HUES64 (cell line): ENCODE results near the gene NOS2.
"Not testable (repeated sequence)": the region's sequence is repeated elsewhere in the genome, so short reads cannot be mapped to it uniquely, and the experiment has no call there.

Experiments used
- H3K27ac ChIP-seq: 2 replicates; pipeline ENCODE4 v1.7.0; 2013; ENCODE audit warnings: low read depth, low read length, inconsistent platforms
- H3K27me3 ChIP-seq: 2 replicates; pipeline ENCODE4 v1.6.1; 2013; ENCODE audit warnings: mild to moderate bottlenecking, low read length; ENCODE audit not compliant: insufficient read depth
- H3K36me3 ChIP-seq: 2 replicates; pipeline ENCODE4 v1.6.1; 2013; ENCODE audit warnings: mild to moderate bottlenecking, low read length; ENCODE audit not compliant: insufficient read depth
- H3K4me1 ChIP-seq: 2 replicates; pipeline ENCODE4 v1.6.1; 2013; ENCODE audit warnings: mild to moderate bottlenecking, low read length, moderate library complexity; ENCODE audit not compliant: insufficient read depth
- H3K4me3 ChIP-seq: 2 replicates; pipeline ENCODE4 v1.5.1; 2013; ENCODE audit warnings: mild to moderate bottlenecking, low read length, moderate library complexity
- H3K9ac ChIP-seq: 2 replicates; pipeline ENCODE4 v1.6.1; 2013; ENCODE audit warnings: mild to moderate bottlenecking, low read depth, low read length
- H3K9me3 ChIP-seq: 2 replicates; pipeline ENCODE4 v1.6.1; 2013; ENCODE audit warnings: low read depth, low read length; ENCODE audit not compliant: insufficient read depth
- WGBS: fragments of 150-250, 120-280 bp; methylation state at CpG from one replicate; pipeline ENCODE4 v1.1.7; 2013; ENCODE audit warnings: missing lambda C conversion rate; 5-methylcytosine and 5-hydroxymethylcytosine counted together

NOS2 gene

DNA sequence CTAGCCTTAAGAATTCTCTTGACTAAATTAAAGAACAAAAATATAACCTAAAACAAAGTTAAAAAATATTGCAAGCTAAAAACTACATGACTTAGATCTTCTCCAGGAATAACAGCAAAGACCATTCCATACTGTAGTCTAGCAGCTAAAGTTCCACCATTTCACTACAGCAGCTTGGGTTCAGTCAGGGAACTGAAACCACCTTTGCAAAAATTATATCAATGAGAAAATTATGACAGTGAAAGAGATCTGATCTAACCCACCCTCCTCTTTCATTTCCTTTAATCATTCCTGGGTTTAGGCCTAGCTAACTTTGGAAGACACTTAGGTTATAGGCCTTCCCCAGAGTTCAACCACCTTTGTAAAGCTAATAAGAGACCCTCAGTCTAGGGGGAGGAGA is 36.3 kb upstream of the NOS2 start:
- no peak overlapping the region for H3K27ac ChIP-seq
- no peaks in the 10 kb centered on the region for H3K27me3 ChIP-seq
- H3K36me3 ChIP-seq, result no peaks in the 10 kb centered on the region
- no peak overlapping the region for H3K4me3 ChIP-seq
- H3K9ac ChIP-seq, result no peak overlapping the region
- no peaks in the 10 kb centered on the region for H3K4me1 ChIP-seq
- H3K9me3 ChIP-seq, result peaks cover 9% of the 10 kb centered on the region

DNA sequence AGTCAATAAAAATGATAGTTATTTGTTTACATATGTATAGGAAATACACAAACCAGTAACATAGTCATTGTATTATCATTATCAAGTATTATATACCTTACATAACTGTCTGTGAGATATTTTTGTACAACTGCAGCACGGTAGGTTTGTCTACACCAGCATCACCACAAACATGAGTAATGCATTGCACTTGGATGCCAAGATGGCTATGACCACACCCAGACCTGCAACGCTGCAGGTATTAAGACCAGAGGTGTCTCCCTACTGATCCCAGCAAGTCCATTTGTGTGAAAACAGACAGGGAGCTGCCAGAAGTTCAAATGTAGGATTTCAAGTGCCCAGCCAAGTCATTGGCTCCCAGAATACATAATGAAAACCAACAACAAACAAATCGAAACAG is 34.2 kb upstream of the NOS2 start:
- Histone ChIP-seq H3K27me3 (no peaks in the 10 kb centered on the region), H3K27ac (no peak overlapping the region), H3K9me3 (peaks cover 9% of the 10 kb centered on the region), H3K9ac (no peak overlapping the region), H3K36me3 (no peaks in the 10 kb centered on the region), H3K4me1 (no peaks in the 10 kb centered on the region), H3K4me3 (no peak overlapping the region)
- WGBS, result 93% methylated on average over 3 of the region's 3 CpGs

DNA sequence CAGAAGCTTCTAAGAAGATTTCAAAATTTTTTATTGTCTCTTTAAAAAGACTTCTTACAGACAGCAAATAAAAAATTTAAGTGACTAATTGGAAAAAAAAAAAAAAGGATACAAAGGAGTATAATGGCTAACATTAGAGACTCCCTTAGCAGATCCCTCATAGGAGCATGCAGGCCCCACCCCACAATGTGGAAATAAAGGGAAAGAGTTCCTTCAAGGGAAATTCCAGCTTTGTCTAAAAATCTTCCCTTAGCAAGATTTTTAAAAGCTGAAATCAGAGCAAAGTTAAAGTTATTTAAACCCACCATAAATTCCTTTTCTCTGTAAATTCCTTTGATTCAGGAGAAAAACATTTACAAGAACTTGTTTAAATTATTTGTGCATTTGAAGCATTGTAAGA is 32.5 kb upstream of the NOS2 start:
- Histone ChIP-seq H3K4me3 (no peak overlapping the region), H3K4me1 (no peaks in the 10 kb centered on the region), H3K27me3 (no peaks in the 10 kb centered on the region), H3K27ac (no peak overlapping the region), H3K36me3 (no peaks in the 10 kb centered on the region), H3K9me3 (peaks cover 9% of the 10 kb centered on the region), H3K9ac (no peak overlapping the region)

DNA sequence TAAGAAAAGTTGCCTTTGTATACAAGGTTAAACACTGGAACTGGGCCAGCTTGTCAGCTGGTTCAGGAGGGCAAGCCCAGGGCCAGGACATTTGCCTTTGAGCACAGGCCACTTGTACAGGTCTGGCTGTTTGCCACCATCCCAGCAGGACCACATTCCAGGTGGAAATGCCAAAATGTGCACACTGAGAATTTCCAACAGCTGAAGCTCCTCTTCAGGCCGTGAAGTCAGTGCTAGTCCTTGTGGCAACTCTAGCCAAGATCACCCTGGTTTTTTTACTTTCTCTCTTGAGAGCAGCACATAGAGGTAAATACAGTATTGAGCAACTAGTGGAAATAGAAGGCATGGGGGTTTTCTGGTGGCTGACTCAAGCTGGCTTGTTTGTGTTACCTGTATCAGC is 29.6 kb upstream of the NOS2 start:
- not testable (repeated sequence) for H3K36me3 ChIP-seq
- WGBS, result 88% methylated on average over 1 of the region's 1 CpG

DNA sequence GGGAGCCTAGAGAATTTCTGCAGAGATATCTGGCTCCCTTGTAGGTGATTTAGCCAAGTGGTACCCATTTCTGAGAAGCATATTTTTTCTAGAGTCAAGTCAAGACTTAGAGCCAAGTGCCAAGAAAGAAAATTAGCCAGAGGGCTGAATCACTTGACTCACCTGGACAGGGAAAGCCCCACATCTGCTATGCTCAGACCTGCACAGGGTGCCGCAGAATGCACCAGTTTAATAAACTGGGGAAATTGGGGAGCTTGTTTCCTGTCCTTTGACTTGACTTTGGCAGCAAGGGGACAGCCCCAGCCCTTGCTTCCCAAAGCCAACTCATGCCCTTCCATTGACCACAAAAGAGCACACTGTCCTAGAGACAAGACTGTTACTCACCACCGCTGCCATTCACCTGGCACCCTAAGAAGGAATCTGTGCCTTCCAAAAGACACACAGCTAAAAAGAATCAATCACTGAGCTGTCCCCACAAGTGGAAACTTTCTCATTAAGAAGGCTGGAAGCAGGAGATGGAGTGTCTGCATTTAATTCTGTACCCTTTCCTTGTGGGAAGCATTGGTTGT is 28.9 kb upstream of the NOS2 start:
- H3K36me3 ChIP-seq, H3K4me3 ChIP-seq, H3K9me3 ChIP-seq, H3K9ac ChIP-seq, H3K27ac ChIP-seq, H3K4me1 ChIP-seq, H3K27me3 ChIP-seq: not testable (repeated sequence)
- WGBS, result no CpG with 5 or more reads among the region's 2 CpGs

More for the DNA sequence above, 29.6 kb upstream of the NOS2 start:
- not testable (repeated sequence) for H3K9me3 ChIP-seq, H3K4me1 ChIP-seq, H3K27me3 ChIP-seq, H3K4me3 ChIP-seq, H3K9ac ChIP-seq, H3K27ac ChIP-seq

DNA sequence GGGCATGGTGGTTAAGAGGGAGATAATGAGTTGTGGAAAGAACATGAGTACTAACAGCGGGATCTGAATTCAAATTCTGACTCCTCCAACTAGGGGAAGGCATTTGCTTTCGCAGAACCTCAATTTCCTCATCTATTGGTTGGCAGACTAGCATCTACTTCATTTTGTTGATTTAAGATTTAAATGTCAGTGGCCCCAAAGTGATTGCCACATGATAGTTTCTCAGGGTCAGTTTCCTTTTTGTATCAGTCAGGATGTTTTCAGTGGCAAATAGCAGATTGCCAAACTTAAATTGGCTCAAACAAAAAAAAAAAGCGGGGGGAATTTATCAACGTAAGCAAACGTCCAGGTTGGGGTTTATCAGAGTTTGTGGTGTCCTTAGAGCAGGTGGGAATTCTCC is 25.1 kb upstream of the NOS2 start:
- Histone ChIP-seq H3K4me1 (no peaks in the 10 kb centered on the region), H3K27me3 (no peaks in the 10 kb centered on the region), H3K9ac (no peak overlapping the region), H3K4me3 (no peak overlapping the region), H3K9me3 (peaks cover 5% of the 10 kb centered on the region; the same call in 1 of the 2 replicates), H3K27ac (no peak overlapping the region), H3K36me3 (no peaks in the 10 kb centered on the region)
- 94% methylated on average over 5 of the region's 5 CpGs for WGBS

DNA sequence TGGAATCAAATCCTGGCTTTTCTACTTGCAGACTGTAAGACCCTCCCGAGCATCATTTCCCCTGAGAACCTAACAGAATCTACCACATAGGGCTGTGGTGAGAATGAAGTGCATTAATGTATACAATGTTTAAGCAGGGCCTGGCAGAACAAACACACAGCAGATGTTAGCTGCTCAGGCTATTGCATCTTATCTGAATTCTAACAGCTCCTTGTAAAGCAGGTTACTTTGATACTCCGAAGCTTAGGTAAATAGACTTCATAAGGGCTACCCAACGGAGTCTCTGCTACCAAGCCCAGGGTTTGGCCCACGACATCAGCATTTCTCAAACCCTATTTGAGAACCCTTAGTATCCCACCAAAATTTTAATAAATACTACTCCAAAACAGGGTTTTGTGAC is 24.4 kb upstream of the NOS2 start:
- H3K27ac ChIP-seq, result no peak overlapping the region
- 91% methylated on average over 4 of the region's 4 CpGs for WGBS
- no peaks in the 10 kb centered on the region for H3K27me3 ChIP-seq
- no peaks in the 10 kb centered on the region for H3K36me3 ChIP-seq
- no peaks in the 10 kb centered on the region for H3K4me1 ChIP-seq
- peaks cover 5% of the 10 kb centered on the region; the same call in 1 of the 2 replicates for H3K9me3 ChIP-seq
- H3K9ac ChIP-seq, result no peak overlapping the region
- H3K4me3 ChIP-seq, result no peak overlapping the region

DNA sequence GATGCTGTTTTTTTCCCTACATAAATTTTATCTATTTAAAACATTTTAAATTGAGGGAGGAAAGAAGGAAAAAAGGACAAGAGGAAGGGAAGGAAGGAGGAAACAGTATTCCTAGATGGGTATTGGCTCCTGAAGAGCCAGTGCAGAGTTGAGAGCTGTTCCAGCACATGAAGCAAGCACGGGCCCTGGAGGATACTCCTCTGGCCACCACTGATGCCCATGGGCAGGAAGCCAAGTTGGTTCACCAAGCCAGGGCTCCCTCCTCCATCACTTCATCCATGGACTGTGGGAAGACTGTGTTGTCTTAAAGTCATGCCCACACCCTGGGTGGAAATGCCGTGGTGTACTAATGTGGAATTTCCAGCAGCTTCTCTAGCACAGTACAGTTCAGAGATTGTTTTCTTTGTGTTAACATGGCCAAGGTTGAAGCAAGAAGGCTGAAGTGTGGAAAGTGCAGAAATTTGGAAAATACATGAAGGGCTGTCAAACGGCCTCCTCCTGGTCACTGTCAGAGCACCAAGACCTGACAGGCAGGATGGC is 23.9 kb upstream of the NOS2 start:
- Histone ChIP-seq H3K4me1 (no peaks in the 10 kb centered on the region), H3K9me3 (peaks cover 5% of the 10 kb centered on the region; the same call in 1 of the 2 replicates), H3K9ac (no peak overlapping the region), H3K36me3 (no peaks in the 10 kb centered on the region), H3K27me3 (no peaks in the 10 kb centered on the region), H3K27ac (no peak overlapping the region), H3K4me3 (no peak overlapping the region)
- WGBS, result 88% methylated on average over 3 of the region's 3 CpGs

DNA sequence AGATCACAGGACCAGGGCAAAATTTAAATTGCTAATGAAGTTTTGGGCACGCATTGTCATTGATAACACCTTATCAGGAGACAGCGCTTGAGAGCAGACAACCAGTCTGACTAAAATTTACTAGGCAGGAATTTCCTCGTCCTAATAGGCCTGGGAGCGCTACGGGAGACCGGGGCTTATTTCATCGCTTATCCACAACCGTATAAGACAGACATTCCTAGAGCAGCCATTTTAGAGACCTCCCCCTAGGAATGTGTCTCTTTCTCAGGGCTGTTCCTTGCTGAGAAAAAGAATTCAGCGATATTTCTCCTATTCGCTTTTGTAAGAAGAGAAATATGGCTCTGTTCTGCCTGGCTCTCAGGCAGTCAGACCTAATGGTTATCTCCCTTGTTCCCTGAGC is 21.8 kb upstream of the NOS2 start:
- H3K4me3 ChIP-seq, H3K27me3 ChIP-seq, H3K4me1 ChIP-seq, H3K9me3 ChIP-seq, H3K27ac ChIP-seq, H3K36me3 ChIP-seq, H3K9ac ChIP-seq: not testable (repeated sequence)
- WGBS, result 85% methylated on average over 10 of the region's 10 CpGs

DNA sequence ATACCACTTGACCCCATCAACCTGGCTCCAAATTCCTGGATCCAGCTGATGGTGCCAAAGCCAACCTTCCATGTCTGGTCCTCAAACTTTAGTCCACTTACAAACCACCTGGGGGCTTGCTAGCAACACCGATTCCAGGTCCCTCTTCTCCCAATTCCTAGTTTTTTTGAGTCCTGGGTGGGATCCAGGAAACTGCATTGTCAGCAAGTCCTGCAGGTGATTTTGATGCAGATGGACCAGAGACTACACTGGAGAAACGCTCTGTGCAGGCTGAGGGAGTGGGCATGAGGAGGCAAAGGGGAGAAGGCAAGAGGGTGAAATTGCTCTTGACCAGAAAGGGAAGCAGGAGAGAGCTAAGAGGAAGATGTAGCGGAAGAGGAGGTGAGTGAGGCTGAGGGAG is 21.0 kb upstream of the NOS2 start:
- H3K9me3 ChIP-seq, result peaks cover 5% of the 10 kb centered on the region; the same call in 1 of the 2 replicates
- H3K9ac ChIP-seq, result no peak overlapping the region
- 88% methylated on average over 3 of the region's 3 CpGs for WGBS
- no peaks in the 10 kb centered on the region for H3K27me3 ChIP-seq
- H3K4me1 ChIP-seq, result no peaks in the 10 kb centered on the region
- no peak overlapping the region for H3K4me3 ChIP-seq
- no peak overlapping the region for H3K27ac ChIP-seq
- H3K36me3 ChIP-seq, result no peaks in the 10 kb centered on the region

DNA sequence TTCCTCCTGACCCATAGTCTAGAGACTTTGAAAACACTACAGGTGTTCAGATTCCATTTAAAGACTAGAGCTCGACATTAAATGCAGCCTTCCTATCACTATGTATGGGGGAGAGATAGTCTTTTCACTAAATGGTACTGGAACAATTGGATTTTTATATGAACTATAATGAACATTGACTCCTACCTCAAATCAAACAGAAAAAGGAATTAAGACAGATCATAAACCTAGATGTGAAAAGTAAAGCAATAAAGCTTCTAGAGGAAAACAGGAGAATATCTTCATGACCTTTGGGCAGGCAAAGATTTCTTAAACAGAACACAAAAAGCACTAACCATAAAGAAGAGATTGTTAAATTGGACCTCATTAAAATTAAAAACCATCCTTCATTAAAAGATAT is 18.8 kb upstream of the NOS2 start:
- WGBS, result no CpG with 5 or more reads among the region's 1 CpG
- Histone ChIP-seq H3K9me3 (peaks cover 5% of the 10 kb centered on the region), H3K27me3 (no peaks in the 10 kb centered on the region), H3K4me3 (no peak overlapping the region), H3K36me3 (no peaks in the 10 kb centered on the region), H3K9ac (no peak overlapping the region), H3K4me1 (no peaks in the 10 kb centered on the region), H3K27ac (no peak overlapping the region)
